A549 (cell line): ENCODE results near the gene SLC11A1. TPM values are rescaled to one million over a fixed set of nuclear protein-coding genes. Genes with fewer than 3 reads are reported as not detected.

Experiments
- ATAC-seq, 2 experiments: fragments of 200-7000 bp in 1 of 2; fragments of >200 bp in 1 of 2; cut with Nextera tagmentation in 1 of 2; cut with Tn5 transposase in 1 of 2; 3 replicates each; pipeline versions ENCODE4 v1.8.0 to v1.9.1; 2018 to 2020; ENCODE audit warnings: mild to moderate bottlenecking in 1 of 2, moderate library complexity in 1 of 2
- CTCF ChIA-PET: fragments of 300-600 bp; sonication (Branson Sonifier 250); formaldehyde crosslinking; extraction: SDS; loops from one replicate; lab custom pipeline; 2021; ENCODE audit warnings: antibody characterized with exemption, inconsistent platforms; lab: Yijun Ruan, JAX
- POLR2A ChIA-PET: fragments of 350-600 bp; formaldehyde crosslinking; extraction: SDS; loops from one replicate; lab custom pipeline; 2021; ENCODE audit warnings: antibody characterized with exemption, inconsistent platforms; lab: Yijun Ruan, JAX
- DNase-seq, 2 experiments: peaks; one replicate each; pipeline versions ENCODE4 v3.0.0 to v3.0.0-alpha.2; 2011 to 2016; ENCODE audit warnings: low read depth in 1 of 2, low spot score in 1 of 2
- FAIRE-seq: peaks from 2 replicates; lab custom pipeline; 2011; peaks lifted over from hg19 to GRCh38; lab: Jason Lieb, UNC
- H3K27ac ChIP-seq, 2 experiments: fragments of >200 bp; sonication (Bioruptor Twin); formaldehyde crosslinking; 3 replicates each; pipeline ENCODE4 v1.5.1; 2016 to 2017
- H3K4me1 ChIP-seq: fragments of >200 bp; sonication (Bioruptor Twin); formaldehyde crosslinking; 3 replicates; pipeline ENCODE4 v1.6.1; 2016
- H3K4me2 ChIP-seq: fragments of >200 bp; sonication (Bioruptor Twin); formaldehyde crosslinking; 3 replicates; pipeline ENCODE4 v1.6.1; 2016
- H3K4me3 ChIP-seq: fragments of >200 bp; sonication (Bioruptor Twin); formaldehyde crosslinking; 3 replicates; pipeline ENCODE4 v1.5.1; 2016
- H3K9me3 ChIP-seq: fragments of >200 bp; sonication (Bioruptor Twin); formaldehyde crosslinking; 3 replicates; pipeline ENCODE4 v1.6.1; 2016
- ATOH8 ChIP-seq: fragments of 250-450 bp; sonication (Bioruptor Pico); IDR thresholded peaks from 2 replicates; pipeline ENCODE4 v1.5.0; 2020; ENCODE audit warnings: low read depth, mild to moderate bottlenecking, moderate library complexity
- BHLHE40 ChIP-seq: IDR thresholded peaks from 2 replicates; pipeline ENCODE4 v1.6.1; 2012; ENCODE audit warnings: low read depth, low read length, inconsistent platforms
- CBX8 ChIP-seq: fragments of 200-600 bp; sonication (generic); IDR thresholded peaks from 2 replicates; pipeline ENCODE4 v1.6.1; 2016
- CHD4 ChIP-seq: fragments of 200-600 bp; sonication (generic); IDR thresholded peaks from 2 replicates; pipeline ENCODE4 v1.6.1; 2016; ENCODE audit warnings: antibody characterized with exemption, mild to moderate bottlenecking, borderline replicate concordance
- CTCF ChIP-seq: fragments of >200 bp; sonication (Bioruptor Twin); formaldehyde crosslinking; IDR thresholded peaks from 3 replicates; pipeline ENCODE4 v1.5.1; 2016
- EP300 ChIP-seq, 2 experiments: fragments of >200 bp; sonication (Bioruptor Twin); formaldehyde crosslinking; IDR thresholded peaks; 2 replicates in 1 of 2; 3 replicates in 1 of 2; pipeline ENCODE4 v1.6.1; 2016 to 2017
- FOSB ChIP-seq: fragments of 250-450 bp; sonication (Bioruptor Pico); IDR thresholded peaks from 2 replicates; pipeline ENCODE4 v1.5.0; 2020; ENCODE audit warnings: mild to moderate bottlenecking, moderate library complexity
- FOSL2 ChIP-seq, 2 experiments: fragments of 450-650 bp in 1 of 2; fragments of >200 bp in 1 of 2; sonication (Bioruptor Twin) in 1 of 2; formaldehyde crosslinking; IDR thresholded peaks; 2 replicates each; pipeline versions ENCODE4 v1.5.0 to v1.6.1; 2016 to 2020; ENCODE audit warnings: mild to moderate bottlenecking in 1 of 2, moderate library complexity in 1 of 2
- FOXS1 ChIP-seq: fragments of 250-450 bp; sonication (Bioruptor Pico); IDR thresholded peaks from 2 replicates; pipeline ENCODE4 v1.5.0; 2020; ENCODE audit warnings: mild to moderate bottlenecking, moderate library complexity
- HDAC2 ChIP-seq: fragments of 200-600 bp; sonication (generic); IDR thresholded peaks from 2 replicates; pipeline ENCODE4 v1.6.1; 2016
- HMGXB4 ChIP-seq: fragments of 250-450 bp; sonication (Bioruptor Pico); IDR thresholded peaks from 2 replicates; pipeline ENCODE4 v1.5.0; 2021; ENCODE audit warnings: mild to moderate bottlenecking, moderate library complexity, borderline replicate concordance
- JUN ChIP-seq, 2 experiments: fragments of >200 bp; sonication (Bioruptor Twin); formaldehyde crosslinking; IDR thresholded peaks; 2 replicates in 1 of 2; 3 replicates in 1 of 2; pipeline ENCODE4 v1.6.1; 2016 to 2017
- JUNB ChIP-seq: fragments of >200 bp; sonication (Bioruptor Twin); formaldehyde crosslinking; IDR thresholded peaks from 2 replicates; pipeline ENCODE4 v1.6.1; 2016
- KDM5A ChIP-seq: fragments of 200-600 bp; sonication (generic); IDR thresholded peaks from 2 replicates; pipeline ENCODE4 v1.6.1; 2016; ENCODE audit warnings: antibody characterized with exemption, mild to moderate bottlenecking
- MAFK ChIP-seq: fragments of 450-650 bp; IDR thresholded peaks from 2 replicates; pipeline ENCODE4 v1.6.1; 2014; ENCODE audit not compliant: partially characterized antibody
- MAX ChIP-seq: IDR thresholded peaks from 2 replicates; pipeline ENCODE4 v1.6.1; 2012
- PBX3 ChIP-seq: IDR thresholded peaks from 2 replicates; pipeline ENCODE4 v1.6.1; 2012
- POLR2A ChIP-seq: IDR thresholded peaks from 2 replicates; pipeline ENCODE4 v1.6.1; 2012; ENCODE audit warnings: mild to moderate bottlenecking, low read length
- RAD21 ChIP-seq, 2 experiments: fragments of >200 bp in 1 of 2; sonication (Bioruptor Twin) in 1 of 2; formaldehyde crosslinking in 1 of 2; IDR thresholded peaks in 1 of 2; conservative IDR thresholded peaks in 1 of 2; 2 replicates in 1 of 2; 3 replicates in 1 of 2; pipeline ENCODE4 v1.6.1; 2012 to 2018; ENCODE audit warnings: inconsistent platforms in 1 of 2
- REST ChIP-seq: fragments of 200-600 bp; sonication (generic); IDR thresholded peaks from 2 replicates; pipeline ENCODE4 v1.6.1; 2016; ENCODE audit warnings: antibody characterized with exemption, mild to moderate bottlenecking, moderate library complexity
- RFX5 ChIP-seq: fragments of 450-650 bp; IDR thresholded peaks from 2 replicates; pipeline ENCODE4 v1.7.1; 2014; ENCODE audit warnings: antibody characterized with exemption, mild to moderate bottlenecking, moderate library complexity
- USF2 ChIP-seq: fragments of 450-650 bp; IDR thresholded peaks from 2 replicates; pipeline ENCODE4 v1.6.1; 2014; ENCODE audit warnings: antibody characterized with exemption
- ZNF302 ChIP-seq: fragments of 250-450 bp; sonication (Bioruptor Pico); IDR thresholded peaks from 2 replicates; pipeline ENCODE4 v1.9.0; 2021; ENCODE audit warnings: inconsistent platforms, mild to moderate bottlenecking, moderate library complexity
- WGBS: methylation state at CpG from one replicate; pipeline ENCODE4 v1.1.6; 2017; ENCODE audit errors: missing lambda C conversion rate; 5-methylcytosine and 5-hydroxymethylcytosine counted together
- polyA plus RNA-seq, 4 experiments: library from polyadenylated mRNA; depleted of rRNA in 3 of 4; stranded (reverse); fragments of >200 nt; fragmentation: RNase III in 1 of 4; extraction: RNeasy Plus Mini Kit Qiagen cat#74134 plus additional on column Dnase treatment in 1 of 4; gene quantifications; 2 replicates in 3 of 4; 3 replicates in 1 of 4; pipeline ENCODE4 v1.2.3, GENCODE V29; 2011 to 2017

The SLC11A1 gene
- polyA plus RNA-seq, 2 of the 4 experiments (the other 2 are of a cell fraction), result 0.18 to 0.52 TPM

- H3K4me1 ChIP-seq, result peaks cover 8% of the 10 kb centered on the region; the same call in 1 of the 3 replicates
- ChIA-PET POLR2A (no interaction called here), CTCF (interaction anchor here (1.0 kb wide), 2 partner anchors 15 to 70 kb away, joined by 3 read pairs; partner anchors contain the start of gene CATIP)
- 0 out of 3 replicates have a peak, but pooled peaks cover under 1% of the 10 kb centered on the region for H3K9me3 ChIP-seq
- no peak overlapping the region for H3K4me3 ChIP-seq
- no peak for DNase-seq
- no peak overlapping the region for H3K27ac ChIP-seq
- TF ChIP-seq CBX8 (no peak), PBX3 (no peak), JUNB (no peak), HMGXB4 (CRISPR knock-in tag) (no peak), REST (no peak), MAFK (no peak), MAX (no peak), RAD21 (conservative IDR thresholded peaks at IDR 0.05 in 1 of 2, IDR thresholded peaks at IDR 0.05 in 1 of 2) (no peak), CHD4 (no peak)
- H3K4me2 ChIP-seq, result no peak overlapping the region
- no peak for FAIRE-seq
- ATAC-seq, result no peak
These were observed 10.1 kb upstream of the SLC11A1 start for GRCh38 chr2:218371983-218372350.

- no peaks in the 10 kb centered on the region for H3K9me3 ChIP-seq
- CTCF ChIA-PET, result interaction anchor here (1.2 to 1.3 kb wide), 2 partner anchors 10 to 73 kb away, joined by 3 read pairs; no protein-coding TSS in a partner anchor
- no peak for TF ChIP-seq BHLHE40
- TF ChIP-seq EP300 (IDR thresholded peaks at IDR 0.05), result no peak
- TF ChIP-seq KDM5A, result no peak
- no peak for TF ChIP-seq CHD4
- TF ChIP-seq RFX5, result no peak
- no peak for TF ChIP-seq FOSL2 (IDR thresholded peaks at IDR 0.05)
- TF ChIP-seq FOSL2 (CRISPR knock-in tag; IDR thresholded peaks at IDR 0.05), result no peak
- no peak for TF ChIP-seq POLR2A
- no peak for TF ChIP-seq JUNB
- TF ChIP-seq JUN (IDR thresholded peaks at IDR 0.05), result no peak
- TF ChIP-seq HDAC2, result no peak
- DNase-seq (no peak), FAIRE-seq (no peak), ATAC-seq (no peak)
- POLR2A ChIA-PET, result no interaction called here
- H3K4me3 ChIP-seq, result no peak overlapping the region
- peaks cover 5% of the 10 kb centered on the region; the same call in 1 of the 3 replicates for H3K4me1 ChIP-seq
- H3K27ac ChIP-seq, result no peak overlapping the region
- WGBS, result 79% methylated on average over 4 of the region's 4 CpGs
- H3K4me2 ChIP-seq, result no peak overlapping the region
These were observed 7.3 kb upstream of the SLC11A1 start for GRCh38 chr2:218374795-218375194.

GRCh38 chr2:218375212-218375611 lies 6.9 kb upstream of the SLC11A1 start:
- Histone ChIP-seq H3K4me3 (no peak overlapping the region), H3K4me1 (peaks cover 5% of the 10 kb centered on the region; the same call in 1 of the 3 replicates), H3K9me3 (no peaks in the 10 kb centered on the region), H3K4me2 (no peak overlapping the region), H3K27ac (no peak overlapping the region)
- 7% methylated on average over 2 of the region's 2 CpGs for WGBS
- FAIRE-seq (no peak), DNase-seq (no peak), ATAC-seq (0 out of 6 replicates have a peak, but pooled peaks of 1 of the 2 experiments have one; percentile 23)
- ChIA-PET CTCF (interaction anchor here (1.2 to 1.3 kb wide), 2 partner anchors 10 to 74 kb away, joined by 3 read pairs; no protein-coding TSS in a partner anchor), POLR2A (no interaction called here)
- TF ChIP-seq ZNF302 (CRISPR knock-in tag), result no peak
- no peak for TF ChIP-seq USF2
- no peak for TF ChIP-seq FOXS1 (CRISPR knock-in tag)
- TF ChIP-seq FOSB (CRISPR knock-in tag), result no peak
- no peak for TF ChIP-seq ATOH8 (CRISPR knock-in tag)
- no peak for TF ChIP-seq CTCF
